SK-N-SH treated with all-trans-retinoic acid at 6 μM for 48 hours (cell line): ENCODE measurements around the gene C11orf86.

ENCODE experiments used
- ATAC-seq: fragments of 200-7000 bp; cut with Tn5 transposase; 3 replicates; pipeline ENCODE4 v1.9.1; 2020; ENCODE audit warnings: mild to moderate bottlenecking, moderate library complexity
- BACH2 ChIP-seq: fragments of 250-450 bp; sonication (Bioruptor Pico); IDR thresholded peaks from 2 replicates; pipeline ENCODE4 v1.9.0; 2021; ENCODE audit warnings: mild to moderate bottlenecking, borderline replicate concordance
- GLIS3 ChIP-seq: fragments of 250-450 bp; sonication (Bioruptor Pico); IDR thresholded peaks from 2 replicates; pipeline ENCODE4 v1.5.0; 2020; ENCODE audit warnings: mild to moderate bottlenecking, moderate library complexity
- ISL1 ChIP-seq: fragments of 250-450 bp; sonication (Bioruptor Pico); IDR thresholded peaks from 2 replicates; pipeline ENCODE4 v2.1.2; 2022; ENCODE audit warnings: mild to moderate bottlenecking, moderate library complexity
- OSR1 ChIP-seq: fragments of 250-450 bp; sonication (Bioruptor Pico); IDR thresholded peaks from 2 replicates; pipeline ENCODE4 v1.8.0; 2022; ENCODE audit warnings: moderate library complexity, mild to moderate bottlenecking, inconsistent platforms
- PPARA ChIP-seq: fragments of 250-450 bp; sonication (Bioruptor Pico); IDR thresholded peaks from 2 replicates; pipeline ENCODE4 v1.5.0; 2020; ENCODE audit warnings: mild to moderate bottlenecking, borderline replicate concordance
- RARB ChIP-seq: fragments of 250-450 bp; sonication (Bioruptor Pico); IDR thresholded peaks from 2 replicates; pipeline ENCODE4 v1.8.0; 2021; ENCODE audit warnings: mild to moderate bottlenecking, moderate library complexity
- TCF4 ChIP-seq: fragments of 250-450 bp; sonication (Bioruptor Pico); IDR thresholded peaks from 2 replicates; pipeline ENCODE4 v1.8.0; 2021; ENCODE audit warnings: mild to moderate bottlenecking, moderate library complexity, borderline replicate concordance
- ZFP3 ChIP-seq: fragments of 250-450 bp; sonication (Bioruptor Pico); IDR thresholded peaks from 2 replicates; pipeline ENCODE4 v1.5.0; 2020; ENCODE audit warnings: mild to moderate bottlenecking, moderate library complexity
- ZFP30 ChIP-seq: fragments of 450-650 bp; formaldehyde crosslinking; IDR thresholded peaks from 2 replicates; pipeline ENCODE4 v1.5.0; 2022; ENCODE audit warnings: mild to moderate bottlenecking, moderate library complexity
- ZNF565 ChIP-seq: fragments of 450-650 bp; formaldehyde crosslinking; conservative IDR thresholded peaks from 2 replicates; pipeline ENCODE4 v1.5.0; 2020; ENCODE audit warnings: low read depth, mild to moderate bottlenecking, moderate library complexity
- ZNF8 ChIP-seq: fragments of 450-650 bp; formaldehyde crosslinking; IDR thresholded peaks from 2 replicates; pipeline ENCODE4 v1.5.0; 2020; ENCODE audit warnings: mild to moderate bottlenecking, moderate library complexity
- TF ChIP-seq, protein P1 (sequence below): fragments of 250-450 bp; sonication (Bioruptor Pico); IDR thresholded peaks from 2 replicates; pipeline ENCODE4 v1.8.0; 2021; ENCODE audit warnings: low read depth, mild to moderate bottlenecking, moderate library complexity, borderline replicate concordance
- TF ChIP-seq, protein P2 (sequence below): fragments of 250-450 bp; sonication (Bioruptor Pico); IDR thresholded peaks from 2 replicates; pipeline ENCODE4 v1.5.0; 2020; ENCODE audit warnings: mild to moderate bottlenecking, moderate library complexity
- TF ChIP-seq, protein P3 (sequence below): fragments of 250-450 bp; sonication (Bioruptor Pico); IDR thresholded peaks from 2 replicates; pipeline ENCODE4 v1.8.0; 2020; ENCODE audit warnings: mild to moderate bottlenecking, moderate library complexity, borderline replicate concordance
- TF ChIP-seq, protein P4 (sequence below): fragments of 250-450 bp; sonication (Bioruptor Pico); IDR thresholded peaks from 2 replicates; pipeline ENCODE4 v1.5.1; 2020; ENCODE audit warnings: low read depth, mild to moderate bottlenecking, moderate library complexity

C11orf86 gene

DNA sequence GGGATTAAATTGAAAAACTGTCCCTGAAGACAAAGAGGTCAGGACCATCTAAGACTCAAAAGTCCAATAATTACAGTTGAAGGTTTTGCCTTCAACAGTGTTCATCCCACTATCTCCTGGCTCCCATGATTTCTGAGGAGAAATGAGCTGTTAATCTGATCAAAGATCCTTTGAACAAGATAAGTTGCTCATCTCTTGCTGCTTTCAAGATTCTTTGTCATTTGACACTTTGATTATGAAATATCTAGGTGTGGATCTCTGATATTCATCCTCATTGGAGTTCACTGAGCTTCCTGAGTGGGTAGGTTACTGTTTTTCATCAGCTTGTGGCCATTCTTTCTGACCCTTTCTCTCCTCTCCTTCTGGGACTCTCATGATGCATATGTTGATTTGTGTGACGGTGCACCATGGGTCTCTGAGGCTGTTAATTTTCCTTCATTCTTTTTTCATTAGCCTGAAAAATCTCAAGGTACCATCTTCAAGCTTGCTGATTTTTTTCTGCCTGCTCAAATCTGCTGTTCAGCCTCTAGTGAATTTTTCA is 37.8 kb upstream of the C11orf86 start:
- ATAC-seq = no peak
- TF ChIP-seq, protein P1, sequence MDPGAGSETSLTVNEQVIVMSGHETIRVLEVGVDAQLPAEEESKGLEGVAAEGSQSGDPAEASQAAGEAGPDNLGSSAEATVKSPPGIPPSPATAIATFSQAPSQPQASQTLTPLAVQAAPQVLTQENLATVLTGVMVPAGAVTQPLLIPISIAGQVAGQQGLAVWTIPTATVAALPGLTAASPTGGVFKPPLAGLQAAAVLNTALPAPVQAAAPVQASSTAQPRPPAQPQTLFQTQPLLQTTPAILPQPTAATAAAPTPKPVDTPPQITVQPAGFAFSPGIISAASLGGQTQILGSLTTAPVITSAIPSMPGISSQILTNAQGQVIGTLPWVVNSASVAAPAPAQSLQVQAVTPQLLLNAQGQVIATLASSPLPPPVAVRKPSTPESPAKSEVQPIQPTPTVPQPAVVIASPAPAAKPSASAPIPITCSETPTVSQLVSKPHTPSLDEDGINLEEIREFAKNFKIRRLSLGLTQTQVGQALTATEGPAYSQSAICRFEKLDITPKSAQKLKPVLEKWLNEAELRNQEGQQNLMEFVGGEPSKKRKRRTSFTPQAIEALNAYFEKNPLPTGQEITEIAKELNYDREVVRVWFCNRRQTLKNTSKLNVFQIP = no peak
- no peak for TF ChIP-seq RARB (CRISPR knock-in tag)
- TF ChIP-seq, protein P2, sequence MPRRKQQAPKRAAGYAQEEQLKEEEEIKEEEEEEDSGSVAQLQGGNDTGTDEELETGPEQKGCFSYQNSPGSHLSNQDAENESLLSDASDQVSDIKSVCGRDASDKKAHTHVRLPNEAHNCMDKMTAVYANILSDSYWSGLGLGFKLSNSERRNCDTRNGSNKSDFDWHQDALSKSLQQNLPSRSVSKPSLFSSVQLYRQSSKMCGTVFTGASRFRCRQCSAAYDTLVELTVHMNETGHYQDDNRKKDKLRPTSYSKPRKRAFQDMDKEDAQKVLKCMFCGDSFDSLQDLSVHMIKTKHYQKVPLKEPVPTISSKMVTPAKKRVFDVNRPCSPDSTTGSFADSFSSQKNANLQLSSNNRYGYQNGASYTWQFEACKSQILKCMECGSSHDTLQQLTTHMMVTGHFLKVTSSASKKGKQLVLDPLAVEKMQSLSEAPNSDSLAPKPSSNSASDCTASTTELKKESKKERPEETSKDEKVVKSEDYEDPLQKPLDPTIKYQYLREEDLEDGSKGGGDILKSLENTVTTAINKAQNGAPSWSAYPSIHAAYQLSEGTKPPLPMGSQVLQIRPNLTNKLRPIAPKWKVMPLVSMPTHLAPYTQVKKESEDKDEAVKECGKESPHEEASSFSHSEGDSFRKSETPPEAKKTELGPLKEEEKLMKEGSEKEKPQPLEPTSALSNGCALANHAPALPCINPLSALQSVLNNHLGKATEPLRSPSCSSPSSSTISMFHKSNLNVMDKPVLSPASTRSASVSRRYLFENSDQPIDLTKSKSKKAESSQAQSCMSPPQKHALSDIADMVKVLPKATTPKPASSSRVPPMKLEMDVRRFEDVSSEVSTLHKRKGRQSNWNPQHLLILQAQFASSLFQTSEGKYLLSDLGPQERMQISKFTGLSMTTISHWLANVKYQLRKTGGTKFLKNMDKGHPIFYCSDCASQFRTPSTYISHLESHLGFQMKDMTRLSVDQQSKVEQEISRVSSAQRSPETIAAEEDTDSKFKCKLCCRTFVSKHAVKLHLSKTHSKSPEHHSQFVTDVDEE = no peak
- TF ChIP-seq ZNF8 = no peak
- TF ChIP-seq, protein P3, sequence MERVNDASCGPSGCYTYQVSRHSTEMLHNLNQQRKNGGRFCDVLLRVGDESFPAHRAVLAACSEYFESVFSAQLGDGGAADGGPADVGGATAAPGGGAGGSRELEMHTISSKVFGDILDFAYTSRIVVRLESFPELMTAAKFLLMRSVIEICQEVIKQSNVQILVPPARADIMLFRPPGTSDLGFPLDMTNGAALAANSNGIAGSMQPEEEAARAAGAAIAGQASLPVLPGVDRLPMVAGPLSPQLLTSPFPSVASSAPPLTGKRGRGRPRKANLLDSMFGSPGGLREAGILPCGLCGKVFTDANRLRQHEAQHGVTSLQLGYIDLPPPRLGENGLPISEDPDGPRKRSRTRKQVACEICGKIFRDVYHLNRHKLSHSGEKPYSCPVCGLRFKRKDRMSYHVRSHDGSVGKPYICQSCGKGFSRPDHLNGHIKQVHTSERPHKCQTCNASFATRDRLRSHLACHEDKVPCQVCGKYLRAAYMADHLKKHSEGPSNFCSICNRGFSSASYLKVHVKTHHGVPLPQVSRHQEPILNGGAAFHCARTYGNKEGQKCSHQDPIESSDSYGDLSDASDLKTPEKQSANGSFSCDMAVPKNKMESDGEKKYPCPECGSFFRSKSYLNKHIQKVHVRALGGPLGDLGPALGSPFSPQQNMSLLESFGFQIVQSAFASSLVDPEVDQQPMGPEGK (CRISPR knock-in tag) = no peak
- no peak for TF ChIP-seq GLIS3 (CRISPR knock-in tag)
- no peak for TF ChIP-seq OSR1 (CRISPR knock-in tag)
- TF ChIP-seq ZFP3 (CRISPR knock-in tag) = no peak
- TF ChIP-seq PPARA = no peak
- TF ChIP-seq, all 23 proteins: peak for 0

DNA sequence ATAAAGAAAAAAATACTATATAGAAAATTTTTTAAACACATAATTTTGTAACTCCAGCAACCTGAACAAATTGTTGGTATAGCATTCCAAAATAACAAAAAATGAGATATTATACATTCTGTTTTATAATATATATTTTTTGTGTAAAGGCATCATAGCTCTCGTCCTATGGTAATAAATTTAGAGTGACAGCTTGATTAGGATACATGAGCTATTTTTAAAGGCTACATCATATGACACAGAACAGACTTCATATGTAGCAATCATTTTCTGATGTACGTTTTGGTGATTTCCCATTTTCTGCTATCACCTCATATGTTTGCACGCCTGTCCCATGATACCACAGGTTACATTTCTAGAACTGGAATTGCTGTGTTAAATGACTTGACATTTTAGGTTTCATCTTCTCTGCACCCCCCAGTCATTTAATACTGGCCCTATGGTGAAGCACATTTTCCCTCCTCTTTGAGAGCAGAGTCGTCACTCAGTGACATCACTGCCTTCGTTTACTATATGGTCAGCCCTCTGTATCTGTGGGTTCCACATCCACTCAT is 36.4 kb upstream of the C11orf86 start:
- TF ChIP-seq BACH2 (no peak), ZFP30 (CRISPR knock-in tag) (no peak), ISL1 (no peak), ZNF565 (CRISPR knock-in tag) (no peak), TCF4 (CRISPR knock-in tag) (no peak), RARB (CRISPR knock-in tag) (no peak)
- TF ChIP-seq, protein P3 (CRISPR knock-in tag) = no peak
- TF ChIP-seq, protein P4, sequence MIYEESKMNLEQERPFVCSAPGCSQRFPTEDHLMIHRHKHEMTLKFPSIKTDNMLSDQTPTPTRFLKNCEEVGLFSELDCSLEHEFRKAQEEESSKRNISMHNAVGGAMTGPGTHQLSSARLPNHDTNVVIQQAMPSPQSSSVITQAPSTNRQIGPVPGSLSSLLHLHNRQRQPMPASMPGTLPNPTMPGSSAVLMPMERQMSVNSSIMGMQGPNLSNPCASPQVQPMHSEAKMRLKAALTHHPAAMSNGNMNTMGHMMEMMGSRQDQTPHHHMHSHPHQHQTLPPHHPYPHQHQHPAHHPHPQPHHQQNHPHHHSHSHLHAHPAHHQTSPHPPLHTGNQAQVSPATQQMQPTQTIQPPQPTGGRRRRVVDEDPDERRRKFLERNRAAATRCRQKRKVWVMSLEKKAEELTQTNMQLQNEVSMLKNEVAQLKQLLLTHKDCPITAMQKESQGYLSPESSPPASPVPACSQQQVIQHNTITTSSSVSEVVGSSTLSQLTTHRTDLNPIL (CRISPR knock-in tag) = no peak
- TF ChIP-seq, protein P2 = no peak
- TF ChIP-seq, protein P1 = no peak
- no peak for ATAC-seq
